ENCODE measurements around the gene TSPAN12. TPM values are rescaled to one million over a fixed set of nuclear protein-coding genes. Genes with fewer than 3 reads are reported as not detected.
"Not testable (repeated sequence)": the region's sequence is repeated elsewhere in the genome, so short reads cannot be mapped to it uniquely, and the experiment has no call there.

TSPAN12 gene
- total RNA-seq (1 to 10 TPM; 1.6 to 3.8 (median 2.5) TPM), polyA plus RNA-seq (1 to 10 TPM; 1.5 to 2.3 (median 2.3) TPM)
- long read RNA-seq, donor 1, partial matches to known transcripts = 0 of 1 reads
- long read RNA-seq, donor 1, other reads (novel, unspliced or antisense) = 0 of 1 reads
- long read RNA-seq, donor 2, partial matches to known transcripts = 0 of 2 reads
- long read RNA-seq, donor 2, other reads (novel, unspliced or antisense) = 0 of 2 reads

- Histone ChIP-seq H3K4me3 (peak within 1 kb of the TSS; percentile 83), H3K4me1 (no peaks in the 10 kb centered on the region), H3K27me3 (ENCODE audit: insufficient read depth in 3 of 3, low read length in 2 of 3) (no peaks in the 10 kb centered on the region), H3K36me3 (ENCODE audit: insufficient read depth in 1 of 2, low read depth in 1 of 2) (no peaks in the 10 kb centered on the region), H3K27ac (peak within 1 kb of the TSS; percentile 83), H3K9me3 (no peaks in the 10 kb centered on the region)
- intact Hi-C loops (cut with DNase I) = loop anchor here in 1 of 2 donors (2.0 to 5.0 kb wide), 2 partner anchors 51 to 91 kb away; no protein-coding TSS in a partner anchor
- TF ChIP-seq, protein P1, sequence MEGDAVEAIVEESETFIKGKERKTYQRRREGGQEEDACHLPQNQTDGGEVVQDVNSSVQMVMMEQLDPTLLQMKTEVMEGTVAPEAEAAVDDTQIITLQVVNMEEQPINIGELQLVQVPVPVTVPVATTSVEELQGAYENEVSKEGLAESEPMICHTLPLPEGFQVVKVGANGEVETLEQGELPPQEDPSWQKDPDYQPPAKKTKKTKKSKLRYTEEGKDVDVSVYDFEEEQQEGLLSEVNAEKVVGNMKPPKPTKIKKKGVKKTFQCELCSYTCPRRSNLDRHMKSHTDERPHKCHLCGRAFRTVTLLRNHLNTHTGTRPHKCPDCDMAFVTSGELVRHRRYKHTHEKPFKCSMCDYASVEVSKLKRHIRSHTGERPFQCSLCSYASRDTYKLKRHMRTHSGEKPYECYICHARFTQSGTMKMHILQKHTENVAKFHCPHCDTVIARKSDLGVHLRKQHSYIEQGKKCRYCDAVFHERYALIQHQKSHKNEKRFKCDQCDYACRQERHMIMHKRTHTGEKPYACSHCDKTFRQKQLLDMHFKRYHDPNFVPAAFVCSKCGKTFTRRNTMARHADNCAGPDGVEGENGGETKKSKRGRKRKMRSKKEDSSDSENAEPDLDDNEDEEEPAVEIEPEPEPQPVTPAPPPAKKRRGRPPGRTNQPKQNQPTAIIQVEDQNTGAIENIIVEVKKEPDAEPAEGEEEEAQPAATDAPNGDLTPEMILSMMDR (IDR thresholded peaks at IDR 0.05) = peak; percentile 71
- peak; percentile 82 to 89 for DNase-seq
- 0 to 1% (median 0%) methylated on average over 33 to 71 of the region's 71 CpGs for WGBS, 3 donors
- ATAC-seq = peak; percentile 88 to 96 (median 94)
These were observed at the start of gene TSPAN12 for GRCh38 chr7:120857588-120858573. Gene TSPAN12, minus strand, starts transcription at chr7:120858144. Its CDS starts 1,381 bp downstream, at chr7:120856763.

DNA sequence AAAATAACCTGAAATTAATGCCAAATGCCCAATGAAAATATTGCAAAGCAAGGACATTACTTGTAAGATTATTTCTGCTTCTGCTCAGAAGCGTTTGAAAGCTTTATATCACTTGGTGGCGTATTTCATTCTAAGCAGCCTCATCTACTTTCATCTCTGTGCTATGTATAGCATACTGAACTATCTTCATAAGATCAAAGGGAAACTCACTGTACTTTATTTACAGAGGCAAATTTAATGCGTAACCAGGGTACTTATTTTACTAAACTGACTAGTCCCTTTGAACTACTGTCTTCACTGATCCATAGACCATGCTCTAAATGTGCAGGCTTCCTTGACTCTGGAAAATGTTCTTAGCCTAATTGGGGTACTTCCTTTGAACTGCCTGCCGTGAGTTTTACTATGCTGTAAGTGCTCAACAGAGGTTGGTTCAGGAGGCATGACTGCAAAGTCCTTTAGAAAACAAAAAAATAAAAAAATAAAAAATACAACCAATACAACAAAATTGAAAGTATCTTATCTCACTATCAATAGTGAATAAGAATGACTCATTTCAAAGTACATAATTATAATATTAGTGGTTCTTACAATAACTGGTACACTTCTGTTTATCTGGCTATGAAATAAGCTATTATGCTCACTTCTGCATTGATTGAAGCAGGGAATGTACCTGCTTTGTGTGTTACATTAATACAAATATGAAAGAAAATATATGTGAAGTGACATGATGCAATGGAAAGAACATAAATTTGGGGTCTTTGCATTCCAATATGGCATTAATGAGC, 41.0 kb upstream of the TSPAN12 start:
- Histone ChIP-seq H3K4me1 (no peaks in the 10 kb centered on the region), H3K27ac (no peak overlapping the region)

DNA sequence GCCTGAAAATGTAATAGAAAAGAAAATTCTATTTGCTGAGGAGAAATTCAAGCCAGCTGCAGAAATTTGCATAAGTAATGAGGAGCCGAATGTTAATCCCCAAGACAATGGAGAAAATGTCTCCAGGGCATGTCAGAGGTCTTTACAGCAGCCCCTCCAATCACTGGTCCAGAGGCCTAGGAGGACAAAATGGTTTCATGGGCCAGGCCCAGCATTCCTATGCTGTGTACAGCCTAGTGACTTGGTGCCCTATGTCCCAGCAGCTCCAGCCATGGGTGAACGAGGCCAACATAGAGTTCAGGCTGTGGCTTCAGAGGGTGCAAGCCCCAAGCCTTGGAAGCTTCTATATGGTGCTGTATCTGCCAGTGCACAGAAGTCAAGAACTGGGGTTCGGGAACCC, 37.3 kb upstream of the TSPAN12 start:
- H3K27ac ChIP-seq; H3K36me3 ChIP-seq (ENCODE audit: insufficient read depth in 1 of 2, low read depth in 1 of 2); ATAC-seq; intact Hi-C loops (cut with DNase I); H3K4me3 ChIP-seq; DNase-seq; H3K4me1 ChIP-seq; H3K27me3 ChIP-seq (ENCODE audit: insufficient read depth in 3 of 3, low read length in 2 of 3); H3K9me3 ChIP-seq: not testable (repeated sequence)
- 87 to 95% (median 92%) methylated on average over 3 of the region's 3 CpGs for WGBS, 3 donors

More for the DNA sequence above, 41.0 kb upstream of the TSPAN12 start:
- WGBS, 3 donors = 72 to 76% (median 75%) methylated on average over 4 of the region's 4 CpGs
- intact Hi-C loops (cut with DNase I) = no loop called here
- Histone ChIP-seq H3K27me3 (ENCODE audit: insufficient read depth in 3 of 3, low read length in 2 of 3) (no peaks in the 10 kb centered on the region), H3K9me3 (no peaks in the 10 kb centered on the region), H3K36me3 (ENCODE audit: insufficient read depth in 1 of 2, low read depth in 1 of 2) (no peaks in the 10 kb centered on the region), H3K4me3 (no peak overlapping the region)
- ATAC-seq (no peak), DNase-seq (no peak)
- TF ChIP-seq, protein P1 (IDR thresholded peaks at IDR 0.05) = no peak

DNA sequence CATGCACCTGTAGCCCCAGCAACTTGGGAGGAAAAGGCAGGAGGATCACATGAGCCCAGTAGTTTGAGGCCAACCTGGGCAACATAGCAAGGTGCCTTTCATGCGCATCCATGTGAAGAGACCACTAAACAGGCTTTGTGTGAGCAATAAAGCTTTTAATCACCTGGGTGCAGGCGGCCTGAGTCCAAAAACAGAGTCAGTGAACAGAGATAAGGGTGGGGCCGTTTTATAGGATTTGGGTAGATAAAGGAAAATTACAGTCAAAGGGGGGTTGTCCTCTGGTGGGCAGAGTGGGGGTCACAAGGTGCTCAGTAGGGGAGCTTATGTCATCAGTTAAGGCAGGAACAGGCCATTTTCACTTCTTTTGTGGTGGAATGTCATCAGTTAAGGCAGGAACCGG, 27.7 kb upstream of the TSPAN12 start:
- H3K27me3 ChIP-seq (ENCODE audit: insufficient read depth in 3 of 3, low read length in 2 of 3); H3K4me1 ChIP-seq; intact Hi-C loops (cut with DNase I); H3K27ac ChIP-seq; H3K36me3 ChIP-seq (ENCODE audit: insufficient read depth in 1 of 2, low read depth in 1 of 2); H3K4me3 ChIP-seq; DNase-seq; ATAC-seq; H3K9me3 ChIP-seq: not testable (repeated sequence)
- 85 to 97% (median 94%) methylated on average over 4 of the region's 4 CpGs for WGBS, 3 donors

DNA sequence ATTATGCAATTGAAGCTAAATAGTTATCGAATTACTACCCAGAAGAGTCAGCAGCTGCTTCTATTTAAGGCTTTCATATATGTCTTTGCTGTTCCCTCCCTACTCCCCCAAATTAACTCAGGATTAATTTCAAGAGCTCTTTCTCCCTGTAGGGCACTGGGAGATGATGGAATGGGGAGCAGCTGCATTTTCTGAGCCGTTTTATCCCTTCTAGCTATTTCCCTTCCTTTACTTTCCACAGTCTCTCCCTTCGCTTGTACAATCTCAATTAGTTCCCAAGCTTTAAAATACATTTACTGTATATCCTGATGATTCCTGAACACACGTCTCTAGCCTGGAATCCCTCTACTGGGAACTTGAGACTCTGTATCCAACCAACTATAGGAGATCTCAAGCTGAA, 19.8 kb upstream of the TSPAN12 start:
- H3K9me3 ChIP-seq = no peaks in the 10 kb centered on the region

More for the DNA sequence above, 19.8 kb upstream of the TSPAN12 start:
- Histone ChIP-seq H3K27me3 (ENCODE audit: insufficient read depth in 3 of 3, low read length in 2 of 3) (no peaks in the 10 kb centered on the region), H3K27ac (no peak overlapping the region), H3K4me1 (no peaks in the 10 kb centered on the region), H3K36me3 (ENCODE audit: insufficient read depth in 1 of 2, low read depth in 1 of 2) (no peaks in the 10 kb centered on the region), H3K4me3 (no peak overlapping the region)
- TF ChIP-seq, protein P1 (IDR thresholded peaks at IDR 0.05) = no peak
- WGBS, 3 donors = 50 to 60% (median 57%) methylated on average over 4 of the region's 4 CpGs
- no peak for ATAC-seq
- DNase-seq = no peak
- intact Hi-C loops (cut with DNase I) = no loop called here
